SK-N-SH (cell line): ENCODE results near the gene HHAT.

Experiments used
- CTCF ChIP-seq: fragments of 200-600 bp; sonication (generic); IDR thresholded peaks from 2 replicates; pipeline ENCODE4 v1.6.1; 2017; ENCODE audit warnings: antibody characterized with exemption, mild to moderate bottlenecking, moderate library complexity
- FOXJ3 ChIP-seq: sonication (generic); formaldehyde crosslinking; IDR thresholded peaks from 2 replicates; pipeline ENCODE4 v1.5.1; 2020; ENCODE audit warnings: mild to moderate bottlenecking, missing genetic modification reagents
- GABPA ChIP-seq: IDR thresholded peaks from 2 replicates; pipeline ENCODE4 v1.4.0; 2012; ENCODE audit warnings: low read depth, mild to moderate bottlenecking
- RAD21 ChIP-seq: IDR thresholded peaks from 2 replicates; pipeline ENCODE4 v1.6.1; 2012; ENCODE audit warnings: mild to moderate bottlenecking, low read length
- SIN3A ChIP-seq: IDR thresholded peaks from 2 replicates; pipeline ENCODE4 v1.6.1; 2012; ENCODE audit warnings: low read depth, mild to moderate bottlenecking, low read length, moderate library complexity, borderline replicate concordance
- SMC3 ChIP-seq: IDR thresholded peaks from 2 replicates; pipeline ENCODE4 v1.6.1; 2012; ENCODE audit warnings: low read depth, low read length, improper control_type of control experiment
- TAF1 ChIP-seq: IDR thresholded peaks from 2 replicates; pipeline ENCODE4 v1.6.1; 2012; ENCODE audit warnings: low read depth, mild to moderate bottlenecking, low read length, moderate library complexity, borderline replicate concordance
- USF2 ChIP-seq: fragments of 150-350 bp; IDR thresholded peaks from 2 replicates; pipeline ENCODE4 v1.6.1; 2017; ENCODE audit warnings: antibody characterized with exemption, low read length, low read depth, borderline replicate concordance
- YY1 ChIP-seq: IDR thresholded peaks from 2 replicates; pipeline ENCODE4 v1.4.0; 2012; ENCODE audit warnings: low read depth, mild to moderate bottlenecking
- TF ChIP-seq, protein P1 (sequence below): IDR thresholded peaks from 2 replicates; pipeline ENCODE4 v1.4.0; 2012; ENCODE audit warnings: low read depth

- TF ChIP-seq SMC3 (no peak), YY1 (no peak), CTCF (no peak), TAF1 (no peak), USF2 (no peak), SIN3A (no peak), GABPA (no peak), FOXJ3 (CRISPR knock-in tag) (no peak), RAD21 (no peak)
- TF ChIP-seq, protein P1, sequence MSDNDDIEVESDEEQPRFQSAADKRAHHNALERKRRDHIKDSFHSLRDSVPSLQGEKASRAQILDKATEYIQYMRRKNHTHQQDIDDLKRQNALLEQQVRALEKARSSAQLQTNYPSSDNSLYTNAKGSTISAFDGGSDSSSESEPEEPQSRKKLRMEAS: no peak
These were observed 359.0 kb downstream of the HHAT start for GRCh38 chr1:210687582-210688279.
